Adrenal gland (tissue), 12 donors: ENCODE measurements around the gene CACNA1C. TPM values are rescaled to one million over a fixed set of nuclear protein-coding genes. Genes with fewer than 3 reads are reported as not detected.

ENCODE experiments used
- DNase-seq, 7 donors: peaks; one replicate each; pipeline ENCODE4 v3.0.0-alpha.2; 2019 to 2020
- H3K27ac ChIP-seq, 5 donors: fragments of 200-600 bp; sonication (generic) in 4 of 5; 1 replicate in 3 of 5; 2 replicates in 2 of 5; pipeline versions ENCODE4 v1.5.1 to v1.8.0; 2016 to 2020; ENCODE audit warnings: mild to moderate bottlenecking in 1 of 5
- H3K27me3 ChIP-seq: fragments of 200-600 bp; 2 replicates; pipeline ENCODE4 v1.8.0; 2021
- H3K36me3 ChIP-seq, 2 donors: fragments of 200-600 bp; replicated peaks in 1 of 2; 1 replicate in 1 of 2; 2 replicates in 1 of 2; pipeline versions ENCODE4 v1.5.1 to v1.8.0; 2018 to 2022
- H3K4me1 ChIP-seq, 2 donors: fragments of 200-600 bp; replicated peaks in 1 of 2; 1 replicate in 1 of 2; 2 replicates in 1 of 2; pipeline versions ENCODE4 v1.5.1 to v1.8.0; 2018 to 2021
- H3K4me3 ChIP-seq, 4 donors: fragments of 200-600 bp; sonication (generic) in 3 of 4; one replicate each; pipeline ENCODE4 v1.5.1; 2016 to 2018
- H3K9me3 ChIP-seq, 3 donors: fragments of 200-600 bp; sonication (generic) in 1 of 3; replicated peaks in 1 of 3; 1 replicate in 2 of 3; 2 replicates in 1 of 3; pipeline versions ENCODE4 v1.5.1 to v1.8.0; 2016 to 2021
- POLR2A ChIP-seq, 2 donors: fragments of 450-650 bp; IDR thresholded peaks; one replicate each; pipeline ENCODE4 v1.6.1; 2017; ENCODE audit warnings: antibody characterized with exemption in 2 of 2, mild to moderate bottlenecking in 2 of 2, moderate library complexity in 1 of 2
- WGBS, 4 donors: extraction: QIAGEN DNeasy Blood & Tissue Kit in 2 of 4; methylation state at CpG; one replicate each; pipeline versions ENCODE4 v1.1.5 to v1.1.7; 2013 to 2017; 5-methylcytosine and 5-hydroxymethylcytosine counted together
- intact Hi-C, 2 donors: fragments of 100-400 bp; cut with DNase I; formaldehyde crosslinking; loops; one replicate each; pipeline versions ENCODE4 v1.14.1 to v1.15.0; 2022 to 2023
- polyA plus RNA-seq, 3 donors: library from polyadenylated mRNA; stranded (reverse); fragments of 200-250 nt in 2 of 3; fragments of 350-450 nt in 1 of 3; fragmentation: Illumina TruSeq in 1 of 3; extraction: RNeasy Lipid Tissue Mini Kit (QIAGEN cat#74804) in 1 of 3; gene quantifications; one replicate each; pipeline ENCODE4 v1.2.3, GENCODE V29; 2013 to 2014
- total RNA-seq, 9 donors: library from RNA; depleted of rRNA in 4 of 9; stranded (reverse); fragments of >200 nt in 4 of 9; fragments of 120-200 nt in 1 of 9; fragmentation: NEBNext Ultra II Directional in 1 of 9; extraction: Animal tissue kit (Norgen Biotek cat#: 25700) in 1 of 9; gene quantifications; one replicate each; pipeline versions ENCODE4 v1.1.0 to v1.2.4, GENCODE V29; 2013 to 2023
- TF ChIP-seq, protein P1 (sequence below), 6 experiments: fragments of 450-650 bp in 4 of 6; fragments of 200-600 bp in 2 of 6; sonication (generic) in 1 of 6; IDR thresholded peaks; 1 replicate in 5 of 6; 2 replicates in 1 of 6; pipeline versions ENCODE4 v1.5.1 to v1.8.0; 2016 to 2021; ENCODE audit warnings: antibody characterized with exemption in 6 of 6, mild to moderate bottlenecking in 2 of 6, moderate library complexity in 1 of 6
- donor health status: healthy with polysubstance abuse.
- donor health status: Bipolar disorder and iron deficiency.
- donor health status: DM: yes; HTN: yes; CAD: no.
- donor health status: DM: no; HTN: no; CAD: no.
- donor health status: DM: no; HTN: no; CAD: no.
- donor health status: DM: yes; HTN: yes; CAD: no.

The CACNA1C gene
- total and polyA plus RNA-seq, 12 donors: 1.4 to 5.8 (median 3.5) TPM

GRCh38 chr12:2408262-2408661 is 355.5 kb downstream of the CACNA1C start:
- Histone ChIP-seq H3K4me1 (no peaks in the 10 kb centered on the region), H3K27me3 (no peaks in the 10 kb centered on the region), H3K36me3 (no peaks in the 10 kb centered on the region), H3K9me3 (no peaks in the 10 kb centered on the region), H3K27ac (no peak overlapping the region), H3K4me3 (no peak overlapping the region)
- 60 to 77% (median 68%) methylated on average over 3 of the region's 3 CpGs for WGBS, 4 donors
- no peak for DNase-seq
- intact Hi-C loops: no loop called here
- TF ChIP-seq POLR2A (IDR thresholded peaks at IDR 0.05): no peak
- TF ChIP-seq, protein P1, sequence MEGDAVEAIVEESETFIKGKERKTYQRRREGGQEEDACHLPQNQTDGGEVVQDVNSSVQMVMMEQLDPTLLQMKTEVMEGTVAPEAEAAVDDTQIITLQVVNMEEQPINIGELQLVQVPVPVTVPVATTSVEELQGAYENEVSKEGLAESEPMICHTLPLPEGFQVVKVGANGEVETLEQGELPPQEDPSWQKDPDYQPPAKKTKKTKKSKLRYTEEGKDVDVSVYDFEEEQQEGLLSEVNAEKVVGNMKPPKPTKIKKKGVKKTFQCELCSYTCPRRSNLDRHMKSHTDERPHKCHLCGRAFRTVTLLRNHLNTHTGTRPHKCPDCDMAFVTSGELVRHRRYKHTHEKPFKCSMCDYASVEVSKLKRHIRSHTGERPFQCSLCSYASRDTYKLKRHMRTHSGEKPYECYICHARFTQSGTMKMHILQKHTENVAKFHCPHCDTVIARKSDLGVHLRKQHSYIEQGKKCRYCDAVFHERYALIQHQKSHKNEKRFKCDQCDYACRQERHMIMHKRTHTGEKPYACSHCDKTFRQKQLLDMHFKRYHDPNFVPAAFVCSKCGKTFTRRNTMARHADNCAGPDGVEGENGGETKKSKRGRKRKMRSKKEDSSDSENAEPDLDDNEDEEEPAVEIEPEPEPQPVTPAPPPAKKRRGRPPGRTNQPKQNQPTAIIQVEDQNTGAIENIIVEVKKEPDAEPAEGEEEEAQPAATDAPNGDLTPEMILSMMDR (IDR thresholded peaks at IDR 0.05): no peak

DNA sequence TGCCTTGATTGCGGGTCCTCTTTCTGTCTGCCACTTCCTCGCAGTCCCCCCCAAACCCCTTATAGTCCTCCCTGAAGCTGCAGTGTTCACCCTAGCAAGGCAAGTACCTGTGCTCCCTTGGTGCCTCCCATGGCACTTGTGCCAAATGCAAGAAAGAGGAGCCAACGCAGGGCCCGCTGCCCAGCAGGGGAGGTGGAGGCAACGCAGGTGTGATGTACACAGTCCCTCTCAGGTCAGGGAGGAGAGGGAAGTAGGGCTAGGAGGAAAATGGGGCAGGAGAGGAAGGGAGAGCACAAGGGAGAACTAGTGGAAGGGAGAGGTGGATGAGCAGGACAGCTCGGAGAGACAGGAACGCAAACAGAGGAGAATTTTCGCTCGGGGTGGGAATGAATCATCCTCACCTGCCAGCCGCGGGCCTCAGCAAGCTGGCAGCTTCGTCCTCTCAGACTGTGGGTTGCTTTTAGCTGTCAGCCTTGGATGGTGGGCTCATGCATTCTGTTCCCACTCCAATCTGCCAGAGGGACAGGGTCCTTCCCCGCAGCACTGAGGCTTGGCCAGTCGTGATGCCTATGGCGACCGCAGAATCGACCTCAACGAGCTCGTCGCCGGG is 357.0 kb downstream of the CACNA1C start:
- H3K27ac ChIP-seq: no peak overlapping the region
- no peaks in the 10 kb centered on the region for H3K27me3 ChIP-seq
- no peaks in the 10 kb centered on the region for H3K9me3 ChIP-seq
- no peaks in the 10 kb centered on the region for H3K4me1 ChIP-seq
- intact Hi-C loops: no loop called here
- no peaks in the 10 kb centered on the region for H3K36me3 ChIP-seq
- DNase-seq: no peak
- no peak overlapping the region for H3K4me3 ChIP-seq
- WGBS, 4 donors: 87 to 90% (median 89%) methylated on average over 20 to 21 of the region's 21 CpGs
- no peak for TF ChIP-seq POLR2A (IDR thresholded peaks at IDR 0.05)
- TF ChIP-seq, protein P1 (IDR thresholded peaks at IDR 0.05): no peak

GRCh38 chr12:2410496-2410895 is 357.7 kb downstream of the CACNA1C start:
- Histone ChIP-seq H3K4me1 (no peaks in the 10 kb centered on the region), H3K4me3 (no peak overlapping the region), H3K36me3 (no peaks in the 10 kb centered on the region), H3K27ac (no peak overlapping the region), H3K9me3 (no peaks in the 10 kb centered on the region), H3K27me3 (no peaks in the 10 kb centered on the region)
- no peak for TF ChIP-seq POLR2A (IDR thresholded peaks at IDR 0.05)
- TF ChIP-seq, protein P1 (IDR thresholded peaks at IDR 0.05): no peak
- intact Hi-C loops: no loop called here
- 85 to 92% (median 88%) methylated on average over 10 of the region's 10 CpGs for WGBS, 4 donors
- DNase-seq: no peak

DNA sequence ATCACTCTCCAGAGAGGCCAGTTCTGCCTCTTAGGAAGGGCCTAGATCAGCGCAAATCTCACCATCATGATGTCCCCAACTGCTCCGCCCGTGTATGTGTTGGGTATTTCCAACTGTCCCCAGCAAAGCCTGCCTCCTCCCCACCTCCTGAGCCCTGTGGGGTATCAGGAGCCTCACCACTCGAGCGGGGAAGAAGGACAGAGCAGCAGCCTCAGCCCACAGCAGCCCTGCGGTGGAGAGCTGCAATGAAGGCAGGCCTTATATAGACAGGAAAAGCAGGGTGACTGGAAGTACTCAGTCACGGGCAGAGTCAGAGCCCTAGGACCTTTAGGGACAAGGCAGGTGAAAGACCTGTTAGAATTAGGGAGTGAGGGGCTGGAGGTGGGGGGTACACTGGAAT is 358.2 kb downstream of the CACNA1C start:
- no peaks in the 10 kb centered on the region for H3K36me3 ChIP-seq
- no peak for DNase-seq
- no peak overlapping the region for H3K4me3 ChIP-seq
- H3K27me3 ChIP-seq: no peaks in the 10 kb centered on the region
- H3K4me1 ChIP-seq: no peaks in the 10 kb centered on the region
- no peaks in the 10 kb centered on the region for H3K9me3 ChIP-seq
- 86 to 89% (median 87%) methylated on average over 7 of the region's 7 CpGs for WGBS, 4 donors
- no peak overlapping the region for H3K27ac ChIP-seq
- no peak for TF ChIP-seq POLR2A (IDR thresholded peaks at IDR 0.05)
- TF ChIP-seq, protein P1 (IDR thresholded peaks at IDR 0.05): no peak
- intact Hi-C loops: no loop called here
